GM08714 (cell line): ENCODE measurements around the gene SRD5A3.

Experiments used
- H3K4me3 ChIP-seq: fragments of 200-500 bp; sonication (Bioruptor generic); 2 replicates; pipeline ENCODE4 v1.5.1; 2014; ENCODE audit warnings: mild to moderate bottlenecking, low read length, inconsistent platforms
- ZNF274 ChIP-seq: IDR thresholded peaks from 2 replicates; pipeline ENCODE4 v1.6.1; 2012; ENCODE audit warnings: mild to moderate bottlenecking, low read depth, low read length

The SRD5A3 gene

GRCh38 chr4:55399581-55399980 lies 53.5 kb downstream of the SRD5A3 start:
- no peak for TF ChIP-seq ZNF274
- no peak overlapping the region for H3K4me3 ChIP-seq

GRCh38 chr4:55405073-55405472 lies 59.0 kb downstream of the SRD5A3 start:
- no peak for TF ChIP-seq ZNF274
- no peak overlapping the region for H3K4me3 ChIP-seq

- H3K4me3 ChIP-seq = no peak overlapping the region
- TF ChIP-seq ZNF274 = no peak
These were observed 60.5 kb downstream of the SRD5A3 start for GRCh38 chr4:55406545-55406944.

- no peak for TF ChIP-seq ZNF274
- H3K4me3 ChIP-seq = no peak overlapping the region
These were observed 61.1 kb downstream of the SRD5A3 start for GRCh38 chr4:55407119-55407518.

- no peak overlapping the region for H3K4me3 ChIP-seq
- TF ChIP-seq ZNF274 = no peak
These were observed 61.7 kb downstream of the SRD5A3 start for GRCh38 chr4:55407764-55408163.

- H3K4me3 ChIP-seq = no peak overlapping the region
- no peak for TF ChIP-seq ZNF274
These were observed 63.6 kb downstream of the SRD5A3 start for GRCh38 chr4:55409468-55410171.

- no peak for TF ChIP-seq ZNF274
- no peak overlapping the region for H3K4me3 ChIP-seq
These were observed 64.4 kb downstream of the SRD5A3 start for GRCh38 chr4:55410431-55410830.

- H3K4me3 ChIP-seq = no peak overlapping the region
- TF ChIP-seq ZNF274 = no peak
These were observed 65.6 kb downstream of the SRD5A3 start for GRCh38 chr4:55411621-55412020.

- TF ChIP-seq ZNF274 = no peak
- no peak overlapping the region for H3K4me3 ChIP-seq
These were observed 70.1 kb downstream of the SRD5A3 start for GRCh38 chr4:55416176-55416575.
